ENCODE measurements around the gene POLR2E. TPM values are rescaled to one million over a fixed set of nuclear protein-coding genes. Genes with fewer than 3 reads are reported as not detected.
A peak's percentile ranks its signal among the peaks of the same experiment; 100 is the strongest.

Gene POLR2E
- polyA plus RNA-seq (ENCODE audit: insufficient read depth in 1 of 5, insufficient read length in 5 of 5, low replicate concordance in 1 of 5): 100 to 1,000 TPM; 107 to 191 (median 115) TPM
- long read RNA-seq, donor 1, transcript POLR2E-205 (7 exons, 2,441 nt): minor isoform, 7 of 142 reads
- long read RNA-seq, donor 1, transcript POLR2E-213 (8 exons, 2,831 nt): major isoform, 112 of 142 reads
- long read RNA-seq, donor 1, partial matches to known transcripts: 15 of 142 reads
- long read RNA-seq, donor 1, other reads (novel, unspliced or antisense): 0 of 142 reads
- long read RNA-seq, donor 2, transcript POLR2E-213 (8 exons, 2,831 nt): major isoform, 58 of 69 reads
- long read RNA-seq, donor 2, partial matches to known transcripts: 0 of 69 reads
- long read RNA-seq, donor 2, other reads (novel, unspliced or antisense): 0 of 69 reads
- long read RNA-seq, donor 3, transcript POLR2E-213 (8 exons, 2,831 nt): major isoform, 71 of 125 reads
- long read RNA-seq, donor 3, partial matches to known transcripts: 51 of 125 reads
- long read RNA-seq, donor 3, other reads (novel, unspliced or antisense): 0 of 125 reads
- long read RNA-seq, donor 4, transcript POLR2E-213 (8 exons, 2,831 nt): major isoform, 39 of 50 reads
- long read RNA-seq, donor 4, partial matches to known transcripts: 6 of 50 reads
- long read RNA-seq, donor 4, other reads (novel, unspliced or antisense): 0 of 50 reads
- long read RNA-seq, donor 5, transcript POLR2E-213 (8 exons, 2,831 nt): major isoform, 86 of 739 reads
- long read RNA-seq, donor 5, transcript POLR2E-203 (2 exons, 756 nt): minor isoform, 5 of 739 reads
- long read RNA-seq, donor 5, partial matches to known transcripts: 220 of 739 reads
- long read RNA-seq, donor 5, other reads (novel, unspliced or antisense): 416 of 739 reads
- long read RNA-seq, donor 6, transcript POLR2E-213 (8 exons, 2,831 nt): major isoform, 84 of 115 reads
- long read RNA-seq, donor 6, partial matches to known transcripts: 6 of 115 reads
- long read RNA-seq, donor 6, other reads (novel, unspliced or antisense): 7 of 115 reads
- long read RNA-seq, donor 7, transcript POLR2E-213 (8 exons, 2,831 nt): major isoform, 113 of 126 reads
- long read RNA-seq, donor 7, partial matches to known transcripts: 0 of 126 reads
- long read RNA-seq, donor 7, other reads (novel, unspliced or antisense): 7 of 126 reads
- long read RNA-seq, donor 8, transcript POLR2E-213 (8 exons, 2,831 nt): major isoform, 41 of 265 reads
- long read RNA-seq, donor 8, partial matches to known transcripts: 165 of 265 reads
- long read RNA-seq, donor 8, other reads (novel, unspliced or antisense): 57 of 265 reads

GRCh38 chr19:1094978-1095701, at the start of gene POLR2E:
TSS of gene POLR2E (minus strand) at chr19:1095375. CDS start at chr19:1095315, 60 bp downstream.
- DNase-seq: peak; percentile 98 to 99

GRCh38 chr19:1144741-1145140, 49.6 kb upstream of the POLR2E start:
- DNase-seq: no peak

- no peak for DNase-seq
Measured at GRCh38 chr19:1143828-1144399, 48.7 kb upstream of the POLR2E start.

- DNase-seq: no peak
Measured at GRCh38 chr19:1141944-1142343, 46.8 kb upstream of the POLR2E start.

GRCh38 chr19:1140272-1141027, 45.3 kb upstream of the POLR2E start:
- DNase-seq: no peak

GRCh38 chr19:1139126-1139525, 44.0 kb upstream of the POLR2E start:
- DNase-seq: no peak

DNA sequence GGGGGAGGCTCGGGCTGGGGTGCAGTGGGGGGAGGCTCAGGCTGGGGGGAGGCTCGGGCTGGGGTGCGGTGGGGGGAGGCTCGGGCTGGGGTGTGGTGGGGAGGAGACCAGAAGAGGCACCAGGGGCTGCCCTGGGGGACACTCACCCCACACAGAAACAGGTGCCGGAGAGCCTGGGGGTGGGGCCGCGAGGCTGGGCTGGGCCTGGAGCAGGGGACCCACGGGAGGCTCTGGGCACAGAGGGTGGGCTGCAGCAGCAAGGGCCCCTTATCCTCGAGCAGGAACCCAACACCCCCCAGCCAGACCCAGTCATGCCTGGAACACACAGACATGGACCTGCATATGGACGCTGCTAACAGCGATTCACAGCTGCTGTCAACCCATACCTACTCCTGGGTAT, 42.9 kb upstream of the POLR2E start:
- DNase-seq: no peak

- DNase-seq: no peak
Measured at GRCh38 chr19:1136621-1137317, 41.6 kb upstream of the POLR2E start.

- no peak for DNase-seq
Measured at GRCh38 chr19:1136201-1136600, 41.0 kb upstream of the POLR2E start.

DNA sequence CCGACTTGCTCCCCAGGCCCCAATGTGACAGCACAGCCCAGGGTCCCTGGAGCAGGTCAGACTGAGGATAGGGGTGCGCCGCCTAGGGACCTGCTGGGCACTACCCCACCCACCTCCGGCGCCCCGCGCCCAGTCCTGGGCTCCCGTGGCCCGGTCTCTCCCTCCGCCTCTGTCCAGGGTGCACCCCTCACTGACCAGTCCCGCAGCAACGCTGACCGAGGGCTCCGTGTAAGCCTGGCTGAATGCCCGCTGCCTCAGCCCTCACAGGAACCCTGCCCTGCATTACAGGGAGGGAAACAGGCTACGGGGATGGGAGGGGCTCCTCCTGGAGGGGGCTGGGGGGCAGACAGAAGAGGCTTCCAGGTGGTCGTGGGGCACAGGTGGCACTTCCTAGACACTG, 40.3 kb upstream of the POLR2E start:
- DNase-seq: no peak

DNA sequence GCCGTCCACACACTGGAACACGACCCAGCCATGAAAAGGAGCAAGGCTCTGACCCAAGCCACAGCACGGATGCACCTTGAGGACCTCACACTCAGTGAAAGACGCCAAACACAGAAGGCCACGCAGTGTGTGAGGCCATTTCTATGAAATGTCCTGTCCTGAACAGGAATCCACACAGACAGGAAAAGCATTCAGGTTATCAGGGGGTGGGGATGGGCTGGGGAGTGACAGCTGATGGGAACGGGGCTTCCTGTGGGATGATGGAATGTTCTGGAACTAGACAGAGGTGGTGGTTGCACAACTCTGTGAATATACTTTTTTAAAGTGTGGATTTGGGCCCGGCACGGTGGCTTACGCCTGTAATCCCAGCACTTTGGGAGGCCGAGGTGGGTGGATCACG, 39.3 kb upstream of the POLR2E start:
- DNase-seq: no peak

DNA sequence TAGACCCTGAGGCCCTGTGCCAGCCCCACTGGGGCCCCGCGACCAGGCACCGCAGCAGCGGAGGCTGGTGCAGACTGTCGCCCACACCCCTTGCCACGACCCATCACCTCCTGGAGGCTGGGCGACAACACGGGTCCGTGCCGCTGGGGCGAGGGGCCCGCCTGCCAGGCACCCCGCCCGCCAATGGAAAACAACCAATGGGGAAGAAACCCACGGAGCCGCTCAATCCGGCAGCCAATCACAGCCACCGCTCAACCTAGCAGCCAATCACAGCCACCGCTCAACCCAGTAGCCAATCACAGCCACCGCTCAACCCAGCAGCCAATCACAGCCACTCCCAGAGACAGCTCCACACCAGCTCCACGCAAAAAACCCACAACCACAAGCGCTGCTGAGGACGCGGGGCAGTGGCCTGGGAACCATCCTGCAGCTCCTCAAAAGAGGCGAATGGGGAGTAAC, 38.3 kb upstream of the POLR2E start:
- DNase-seq: no peak

- DNase-seq: no peak
Measured at GRCh38 chr19:1132552-1133383, 37.6 kb upstream of the POLR2E start.

DNA sequence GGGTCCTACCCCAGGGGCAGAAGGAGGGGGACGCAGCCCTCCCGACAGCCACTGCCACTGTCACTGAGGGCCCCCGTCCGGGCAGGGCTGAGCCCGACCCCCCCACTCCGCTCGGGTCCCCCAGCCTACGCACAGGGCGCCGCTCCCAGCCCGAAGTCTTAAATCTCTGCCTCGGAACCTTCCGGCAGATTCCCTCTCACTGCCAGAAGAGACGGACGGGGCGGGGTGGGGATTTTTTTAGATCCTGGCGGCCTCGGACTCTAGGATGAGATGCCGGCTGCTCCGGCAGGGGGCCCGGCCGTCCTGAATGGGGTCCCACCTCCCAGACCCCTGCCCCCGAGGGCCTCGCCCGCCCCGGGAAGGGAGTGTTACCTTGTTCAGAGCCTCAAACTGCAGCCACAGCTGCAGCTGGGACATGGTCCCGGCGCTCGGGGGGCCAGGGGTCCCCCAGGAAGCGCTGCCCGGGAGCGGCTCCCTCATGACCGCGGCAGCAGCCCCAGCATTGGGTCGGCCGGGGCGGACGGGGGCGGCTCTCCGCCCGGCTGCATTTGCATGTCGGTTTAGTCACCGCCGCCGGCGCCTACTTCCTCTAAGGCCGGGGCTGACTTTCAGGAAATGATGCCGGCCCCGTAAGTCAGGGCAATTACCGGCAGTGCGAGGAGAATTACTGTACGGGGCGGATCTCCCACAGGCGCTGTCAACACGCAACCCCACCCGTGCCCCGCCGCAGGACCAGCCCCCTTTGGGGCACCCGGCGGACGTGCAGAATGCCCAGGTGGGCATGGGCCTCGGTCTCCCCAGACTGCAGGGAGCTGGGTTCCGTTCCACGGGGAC, 36.8 kb upstream of the POLR2E start:
- peak; percentile 42 to 52 for DNase-seq

DNA sequence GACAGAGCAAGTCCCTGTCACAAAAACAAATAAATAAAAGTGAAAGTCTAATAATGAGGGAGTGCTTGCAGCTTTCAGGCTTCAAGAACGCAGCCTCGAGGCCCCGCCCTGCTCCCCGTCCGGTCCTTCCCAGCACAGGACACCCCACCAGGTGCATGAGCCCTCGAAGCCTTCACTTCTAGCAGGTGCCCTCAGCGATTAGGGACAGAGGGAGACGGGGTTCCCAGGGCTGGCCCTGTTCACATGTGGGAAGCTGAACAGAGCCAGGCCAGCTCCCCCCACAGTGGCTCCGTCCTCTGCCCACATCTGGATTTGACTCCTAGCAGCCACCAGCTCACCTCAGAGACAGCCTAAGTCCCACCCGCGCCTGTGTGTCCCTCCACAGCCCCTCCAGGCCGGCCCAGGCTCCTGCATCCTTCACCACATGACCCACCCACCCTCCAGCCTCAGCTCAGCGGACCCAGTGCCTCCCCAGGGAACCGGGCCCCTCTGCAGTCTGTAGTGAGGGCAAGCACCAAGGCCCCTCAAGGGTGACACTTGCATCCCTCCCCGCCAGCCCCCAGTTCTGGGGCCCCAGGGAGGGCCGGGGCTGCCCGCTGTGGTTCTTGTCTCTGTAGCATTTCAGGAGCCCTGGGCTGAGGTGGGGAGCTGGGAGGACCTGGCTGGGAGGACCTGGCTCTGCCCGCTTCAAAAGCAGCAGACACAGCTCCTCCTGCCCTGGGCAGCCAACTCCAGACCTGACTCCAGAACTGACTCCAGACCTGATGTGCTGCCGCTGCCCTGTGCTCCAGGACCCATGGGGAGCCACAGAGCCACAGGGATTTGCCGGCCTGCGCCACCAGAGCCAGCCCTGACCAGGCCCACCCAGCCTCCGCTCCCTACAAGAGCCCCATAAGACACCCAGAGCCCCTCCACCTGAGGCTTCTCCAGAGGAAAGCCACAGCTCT, 35.9 kb upstream of the POLR2E start:
- DNase-seq: no peak

DNA sequence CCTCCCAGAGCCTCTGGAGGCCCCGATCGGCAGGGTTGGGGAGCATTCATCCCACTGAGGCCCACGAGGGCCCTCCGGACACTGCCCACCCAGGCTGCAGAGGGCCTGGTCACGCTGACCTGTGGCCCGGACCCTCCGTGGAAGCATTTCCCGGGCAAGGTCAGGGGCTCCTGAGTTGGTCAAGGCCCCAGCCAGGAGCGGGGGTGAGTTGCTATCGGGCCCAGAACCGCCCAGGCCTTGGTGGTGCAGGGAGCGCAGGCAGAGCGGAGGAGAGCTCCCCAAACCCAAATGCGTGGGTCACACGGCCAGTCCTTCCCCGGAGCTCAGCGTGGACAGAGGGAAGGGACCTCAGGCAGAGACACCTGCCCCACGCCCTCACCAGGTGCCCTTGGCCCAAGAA, 34.4 kb upstream of the POLR2E start:
- no peak for DNase-seq

Data from right lung (tissue), 10 donors.